Stimulated activated CD4-positive, alpha-beta T cell treated with anti-CD3 and anti-CD28 coated beads, Interleukin-1b, Interleukin-23, amount 100 ng/mL, for 1 hour (primary cell): ENCODE measurements around the gene CAGE1.
A peak's percentile ranks its signal among the peaks of the same experiment; 100 is the strongest.

Experiments used
- DNase-seq, 2 donors: peaks; one replicate each; pipeline ENCODE4 v3.0.0-alpha.2; 2020; ENCODE audit warnings: low read depth in 2 of 2

Gene CAGE1

DNA sequence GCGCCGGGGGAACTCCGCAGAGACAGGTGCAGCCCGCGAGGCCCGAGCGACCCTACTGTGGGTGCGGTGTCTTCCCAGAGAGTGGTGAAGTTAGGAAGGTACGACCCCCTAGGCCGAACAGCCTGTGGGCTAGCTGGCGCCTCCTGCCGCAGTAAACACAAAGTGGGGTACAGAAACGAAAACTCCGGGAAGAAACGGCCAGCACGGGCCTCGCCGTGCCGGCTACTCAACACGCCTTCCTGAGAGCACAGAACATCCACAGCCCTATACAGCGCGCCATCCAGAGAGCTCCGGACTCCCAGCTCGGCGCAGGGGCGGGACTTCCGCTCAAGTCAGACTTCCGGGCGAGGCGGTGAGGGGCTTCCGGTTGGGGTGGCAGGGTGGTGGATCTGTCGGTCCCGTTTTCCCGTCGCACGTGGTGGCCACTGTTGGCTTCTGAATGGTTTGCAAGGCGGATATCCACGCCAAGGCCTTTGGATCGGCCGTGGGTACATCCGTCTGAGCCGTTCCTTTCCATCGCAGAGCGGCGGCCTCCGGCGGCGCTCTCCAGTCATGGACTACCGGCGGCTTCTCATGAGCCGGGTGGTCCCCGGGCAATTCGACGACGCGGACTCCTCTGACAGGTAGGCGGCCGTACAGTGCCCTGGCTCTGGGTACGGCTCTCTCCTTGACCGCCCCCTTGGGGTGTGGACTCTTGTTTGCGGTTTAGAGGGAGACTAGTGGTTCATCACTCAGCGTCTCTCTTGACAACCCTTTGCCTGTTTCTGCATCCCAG lies at the start of gene CAGE1, which contains the start of gene RIOK1:
Gene CAGE1, minus strand, starts transcription at position 292 of the 775 bp plus-strand sequence. CDS start 2,569 bp downstream, outside the sequence.
Gene RIOK1, plus strand, starts transcription at position 358 of the 775 bp plus-strand sequence. Its CDS starts 195 bp downstream, at position 553.
- DNase-seq: peak; percentile 81 to 93

DNA sequence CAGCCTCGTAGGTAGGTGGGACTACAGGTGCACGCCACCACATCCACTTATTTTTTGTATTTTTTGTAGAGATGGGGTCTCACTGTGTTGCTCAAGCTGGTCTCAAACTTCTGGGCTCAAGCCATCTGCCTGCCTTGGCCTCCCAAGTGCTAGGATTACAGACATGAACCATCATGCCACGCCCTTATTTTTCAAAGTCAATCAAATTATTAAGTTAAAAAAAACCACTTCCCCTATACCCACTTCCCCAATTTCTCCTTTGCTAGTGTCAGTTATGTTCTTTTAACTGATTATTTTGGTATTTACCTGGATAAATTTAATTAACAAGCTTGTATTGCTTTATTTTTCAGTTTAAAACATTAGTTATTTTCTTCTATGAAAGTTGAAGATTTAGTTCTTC lies 49.7 kb upstream of the CAGE1 start:
- no peak for DNase-seq

DNA sequence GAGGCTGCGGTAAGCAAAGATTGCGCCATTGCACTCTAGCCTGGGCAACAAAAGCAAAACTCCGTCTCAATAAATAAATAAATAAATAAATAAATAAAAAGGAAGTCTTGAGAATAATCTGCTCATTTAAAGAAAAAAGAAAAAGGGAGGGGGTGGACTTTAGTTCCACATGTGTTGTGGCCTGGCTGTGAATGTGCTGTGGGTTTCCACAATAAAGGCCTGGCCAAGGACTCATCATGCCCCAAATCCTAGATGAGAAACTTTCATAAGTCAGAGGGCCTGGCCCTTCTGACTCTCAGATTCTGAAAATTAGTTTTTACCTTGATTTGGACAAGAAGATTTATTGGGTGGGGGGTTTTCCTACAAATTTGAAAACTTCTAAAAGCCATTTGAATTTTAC lies 48.5 kb upstream of the CAGE1 start:
- DNase-seq: no peak

DNA sequence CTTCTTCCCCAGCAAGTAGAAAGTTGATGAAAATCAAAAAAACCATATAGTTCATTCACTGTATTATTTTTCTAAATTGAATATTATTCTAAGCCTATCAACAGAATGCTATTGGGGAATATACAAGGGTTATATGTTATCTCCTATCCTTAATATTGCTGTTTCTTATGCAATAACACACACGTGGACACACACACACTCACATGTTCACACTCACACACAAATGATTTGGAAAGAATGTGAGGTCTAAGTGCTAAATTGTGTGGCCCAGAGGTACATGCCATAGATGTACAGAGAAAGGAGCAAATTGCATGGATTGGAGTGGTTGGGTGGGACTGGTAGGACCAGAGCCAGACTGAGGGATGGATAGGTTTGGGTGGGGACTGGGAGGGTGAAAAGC lies 45.1 kb upstream of the CAGE1 start:
- no peak for DNase-seq

DNA sequence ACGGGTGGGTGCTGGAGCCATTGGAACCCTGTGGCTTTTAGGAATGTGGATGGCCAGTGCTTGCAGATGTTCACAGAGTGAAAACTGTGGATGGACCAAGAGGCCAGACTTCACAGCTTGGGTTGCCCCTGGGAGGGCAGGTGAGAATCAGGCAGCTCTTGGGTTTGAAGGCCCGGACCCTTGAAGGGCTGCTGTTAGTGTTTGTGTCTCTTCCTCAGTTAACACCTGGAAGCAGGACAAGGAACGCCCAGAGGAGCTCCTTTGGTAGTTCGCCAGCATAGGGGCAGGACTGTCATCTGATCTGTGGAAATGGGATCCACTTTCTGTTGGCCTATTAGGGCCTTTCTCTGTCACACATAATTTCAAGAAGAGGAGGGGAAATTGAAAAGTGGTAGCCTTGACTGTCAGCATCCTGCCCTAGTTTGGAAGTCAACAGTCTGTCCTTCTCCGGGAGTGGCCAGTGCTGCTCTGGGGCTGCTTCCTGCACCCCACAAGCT lies 43.6 kb upstream of the CAGE1 start:
- no peak for DNase-seq

DNA sequence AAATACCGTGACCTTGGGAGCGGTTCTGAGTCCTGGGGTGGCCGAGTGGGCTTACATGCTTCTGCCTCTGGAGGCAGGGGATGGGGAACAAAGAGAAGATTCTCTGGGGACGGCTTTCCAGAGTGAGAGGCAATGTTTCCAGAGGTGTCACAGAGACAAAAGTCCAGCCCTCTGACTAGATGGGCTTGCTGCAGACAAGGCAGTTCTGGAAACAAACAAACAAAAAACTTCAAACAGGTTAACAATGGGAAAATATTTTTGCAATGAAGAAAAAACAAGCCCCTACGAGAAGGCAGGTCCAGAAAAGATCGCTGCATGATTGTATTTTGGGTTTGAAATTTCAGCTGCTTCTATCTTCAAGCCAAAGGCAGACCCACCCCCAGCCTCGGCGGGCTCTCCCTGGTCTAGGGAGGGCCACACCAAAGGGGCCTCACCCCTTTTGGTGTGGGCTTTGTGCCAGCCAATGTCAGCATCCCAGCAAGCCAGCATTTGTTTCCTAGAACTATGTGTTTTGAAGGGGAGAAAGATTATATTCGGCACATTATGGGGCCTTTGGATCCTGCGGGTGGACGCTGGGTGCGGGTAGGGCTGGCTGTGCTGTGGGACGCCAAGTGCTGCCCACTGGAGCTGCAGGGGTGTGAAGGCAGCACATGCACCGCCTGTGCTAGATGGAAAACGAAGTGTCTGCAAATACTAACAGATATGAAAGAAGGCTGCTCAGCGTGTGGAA lies 43.0 kb upstream of the CAGE1 start:
- no peak for DNase-seq

DNA sequence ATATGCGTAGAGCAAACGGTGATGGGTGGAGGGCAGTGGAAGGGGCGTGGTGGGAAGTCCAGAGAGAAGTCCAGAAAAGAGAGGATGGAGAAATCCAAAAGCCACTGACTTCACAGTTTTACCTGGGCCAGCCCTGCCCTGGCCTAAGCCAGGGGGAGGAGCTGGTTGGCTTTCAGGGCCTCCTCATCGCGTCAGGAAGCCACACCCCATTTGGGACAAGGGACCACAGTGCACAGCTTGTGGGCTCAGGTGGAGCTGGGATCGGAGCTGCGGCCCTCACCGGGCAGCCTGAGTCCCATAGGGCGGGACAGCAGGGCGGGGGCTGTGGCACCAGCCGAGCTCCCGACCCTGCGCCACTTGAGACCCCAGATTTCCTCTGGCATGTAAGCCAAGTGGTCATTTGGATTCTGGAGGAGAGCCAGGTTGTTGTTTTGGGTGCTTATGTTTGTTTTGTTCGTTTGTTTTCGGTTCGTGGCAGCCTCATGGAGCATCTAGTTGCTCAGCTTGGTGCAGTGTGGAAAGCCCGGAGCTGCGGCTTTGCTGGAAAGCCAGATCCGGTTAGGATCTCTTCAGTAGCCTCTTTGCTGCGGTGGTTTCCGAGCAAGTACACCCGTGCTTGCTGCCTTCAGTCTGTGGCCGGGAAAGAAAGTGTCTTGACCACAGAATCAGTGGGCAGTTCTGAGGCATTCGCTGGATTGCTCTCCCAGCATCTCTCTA lies 42.3 kb upstream of the CAGE1 start:
- no peak for DNase-seq

DNA sequence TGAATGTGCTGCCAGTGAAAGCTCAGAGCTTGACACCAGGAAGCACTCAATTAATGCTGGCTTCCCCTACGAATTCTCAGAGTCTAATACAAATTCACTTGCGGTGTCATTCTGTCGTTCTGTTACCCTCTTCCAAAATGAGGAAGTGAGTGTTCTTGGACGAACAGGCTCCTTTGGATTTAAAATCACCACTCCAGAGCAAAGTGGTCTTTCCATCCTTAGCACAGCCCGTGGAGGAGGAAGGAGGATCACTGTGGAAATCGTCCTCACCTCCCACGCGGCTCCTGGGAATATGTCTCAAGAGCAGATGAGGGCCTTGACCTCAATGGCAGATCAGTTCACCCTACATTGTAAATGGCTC lies 41.8 kb upstream of the CAGE1 start:
- DNase-seq: no peak

DNA sequence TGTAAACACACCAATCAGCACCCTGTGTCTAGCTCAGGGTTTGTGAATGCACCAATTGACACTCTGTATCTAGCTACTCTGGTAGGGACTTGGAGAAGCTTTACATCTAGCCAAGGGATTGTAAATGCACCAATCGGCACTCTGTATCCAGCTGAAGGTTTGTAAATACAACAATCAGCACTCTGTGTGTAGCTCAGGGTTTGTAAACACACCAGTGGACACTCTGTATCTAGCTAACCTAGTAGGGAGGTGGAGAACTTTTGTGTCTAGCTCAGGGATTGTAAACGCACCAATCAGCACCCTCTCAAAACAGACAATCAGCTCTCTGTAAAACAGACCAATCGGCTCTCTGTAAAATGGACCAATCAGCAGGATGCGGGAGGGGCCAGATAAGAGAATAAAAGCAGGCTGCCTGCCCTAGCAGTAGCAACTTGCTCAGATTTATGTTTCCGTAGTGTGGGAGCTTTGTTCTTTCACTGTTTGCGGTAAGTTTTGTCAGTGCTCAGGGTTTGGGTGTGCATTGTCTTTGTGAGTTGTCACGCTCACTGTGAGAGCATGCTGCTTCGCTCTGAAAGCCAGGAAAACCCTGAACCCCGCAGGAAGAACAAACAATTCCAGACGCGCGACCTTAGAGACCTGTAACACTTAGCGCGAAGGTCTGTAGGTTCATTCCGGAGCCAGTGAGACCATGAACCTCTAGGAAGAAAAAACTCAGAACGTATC lies 37.1 kb upstream of the CAGE1 start:
- DNase-seq: no peak

DNA sequence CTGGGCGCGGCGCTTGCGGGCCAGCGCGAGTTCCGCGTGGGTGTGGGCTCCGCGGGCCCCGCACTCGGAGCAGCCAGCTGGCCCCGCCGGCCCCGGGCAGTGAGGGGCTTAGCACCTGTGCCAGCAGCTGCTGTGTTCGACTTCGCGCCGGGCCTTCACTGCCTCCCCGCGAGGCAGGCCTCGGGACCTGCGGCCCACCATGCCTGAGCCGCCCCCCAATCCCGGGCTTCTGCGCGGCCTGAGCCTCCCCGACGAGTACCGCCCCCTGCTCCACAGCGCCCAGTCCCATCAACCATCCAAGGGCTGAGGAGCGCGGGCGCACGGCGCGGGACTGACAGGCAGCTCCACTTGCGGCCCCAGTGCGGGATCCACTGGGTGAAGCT lies 36.3 kb upstream of the CAGE1 start:
- DNase-seq: no peak

DNA sequence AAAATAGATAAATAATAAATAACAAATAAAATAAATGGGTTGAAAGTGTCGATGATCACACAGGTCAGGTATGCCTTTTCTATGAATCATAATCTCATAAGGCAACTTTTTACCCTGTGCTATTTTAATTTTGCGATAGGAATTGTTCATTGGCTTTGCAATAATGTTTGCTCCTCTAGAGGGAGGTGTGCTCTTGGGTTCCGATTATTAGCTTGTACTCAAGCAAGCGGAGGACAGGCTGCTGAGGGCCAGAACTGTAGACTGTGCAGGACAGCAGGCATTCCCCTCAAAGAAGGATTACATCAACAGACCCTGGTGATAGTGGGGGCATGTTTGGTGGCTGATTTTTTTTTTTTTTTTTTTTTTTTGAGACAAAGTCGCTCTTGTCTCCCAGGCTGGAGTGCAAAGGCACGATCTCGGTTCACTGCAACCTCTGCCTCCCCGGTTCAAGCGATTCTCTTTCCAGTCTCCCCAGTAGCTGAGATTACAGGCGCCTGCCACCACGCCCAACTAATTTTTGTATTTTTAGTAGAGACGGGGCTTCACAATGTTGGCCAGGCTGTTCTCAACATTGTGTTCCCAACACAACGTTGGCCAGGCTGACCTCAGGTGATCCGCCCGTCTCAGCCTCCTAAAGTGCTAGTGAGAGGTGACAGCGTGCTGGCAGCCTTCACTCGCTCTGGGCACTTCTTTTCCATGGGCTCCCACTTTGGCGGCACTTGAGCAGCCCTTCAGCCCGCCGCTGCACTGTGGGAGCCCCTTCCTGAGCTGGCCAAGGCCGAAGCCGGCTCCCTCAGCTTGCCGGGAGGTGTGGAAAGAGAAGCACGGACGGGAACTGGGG lies 35.6 kb upstream of the CAGE1 start:
- no peak for DNase-seq

DNA sequence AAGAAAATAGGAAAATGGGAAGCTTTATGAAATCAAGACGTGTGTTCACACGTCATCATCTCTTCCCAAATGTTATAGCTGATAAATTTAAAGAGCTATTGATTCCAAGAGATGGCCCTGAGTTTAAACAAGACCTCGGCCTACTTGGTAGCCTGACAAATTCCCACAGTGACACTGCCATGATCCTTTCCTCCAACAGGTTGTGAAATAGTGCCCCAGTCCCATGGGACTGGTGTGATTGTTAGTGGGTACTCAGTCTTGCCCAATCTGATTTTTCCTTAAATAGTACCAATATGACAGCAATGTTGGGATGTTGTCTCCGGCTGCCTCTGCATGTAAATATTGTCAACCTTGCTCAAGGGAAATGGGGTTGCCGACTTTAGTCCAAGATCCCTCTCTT lies 34.5 kb upstream of the CAGE1 start:
- no peak for DNase-seq

DNA sequence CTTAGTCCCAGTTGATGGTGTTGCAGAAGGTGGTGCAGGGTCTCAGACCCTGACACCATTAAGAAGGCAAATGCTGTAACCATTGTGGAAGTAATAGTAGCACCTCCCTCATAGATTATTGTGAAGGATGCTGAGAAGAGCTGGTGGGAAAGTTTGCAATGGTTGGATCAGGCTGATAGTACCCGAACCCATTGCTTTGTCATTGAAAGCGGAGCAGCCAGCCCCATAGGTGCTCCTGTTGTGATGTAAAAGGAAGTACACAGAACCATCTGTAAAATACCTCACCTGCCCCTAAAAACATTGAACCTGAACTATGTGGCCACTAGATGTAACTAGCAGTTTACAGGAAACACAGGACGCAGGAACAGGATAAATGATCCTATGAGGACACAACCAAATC lies 31.5 kb upstream of the CAGE1 start:
- no peak for DNase-seq

DNA sequence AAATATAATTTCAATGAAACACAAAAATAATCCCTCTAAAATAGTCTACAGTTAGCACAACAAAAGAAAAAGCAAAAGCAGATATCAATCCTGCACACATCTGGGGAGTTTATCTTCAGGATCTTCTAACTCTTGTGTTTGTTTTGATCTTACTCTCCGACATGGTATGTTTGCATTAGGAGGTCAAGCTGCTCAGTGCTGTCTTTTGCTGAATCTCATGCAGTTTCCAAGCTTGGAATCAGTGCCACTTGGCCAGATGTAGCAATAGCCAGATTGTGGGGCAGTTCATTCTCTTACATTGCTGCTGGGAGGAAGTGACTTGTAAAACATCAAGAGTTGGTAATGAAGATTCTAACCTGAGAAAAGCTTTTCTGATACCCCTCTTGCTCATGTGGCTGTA lies 29.5 kb upstream of the CAGE1 start:
- no peak for DNase-seq

DNA sequence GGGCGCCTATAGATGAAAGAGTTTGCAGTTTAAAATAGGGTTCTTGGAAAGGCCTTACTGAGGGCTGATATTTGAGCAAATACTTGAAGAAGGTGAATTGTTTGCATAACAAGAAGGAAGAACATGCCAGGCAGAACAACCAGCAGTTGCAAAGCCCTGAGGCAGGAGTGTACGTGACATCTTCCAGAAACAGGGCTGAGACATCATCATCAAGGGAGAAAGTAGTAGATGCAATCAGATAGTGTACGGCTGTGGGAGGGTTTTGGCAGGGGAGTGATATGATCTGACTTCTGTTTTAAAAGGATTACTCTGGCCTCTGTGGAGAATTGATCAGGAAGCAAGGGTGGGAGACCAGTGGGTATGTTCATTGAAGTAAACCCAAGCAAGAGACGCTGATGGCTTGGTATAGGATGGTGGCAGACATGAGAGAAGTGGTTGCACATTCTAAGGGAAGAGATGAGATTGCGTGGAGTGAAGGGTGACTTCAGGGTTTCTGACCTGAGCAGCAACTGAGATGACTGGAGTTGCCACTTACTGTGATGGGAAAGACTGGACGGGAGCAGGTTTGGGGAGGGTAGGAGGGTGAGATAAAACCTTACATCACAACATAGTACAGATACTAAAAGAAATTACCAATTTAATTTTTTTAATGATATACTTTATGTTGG lies 28.8 kb upstream of the CAGE1 start:
- DNase-seq: no peak

DNA sequence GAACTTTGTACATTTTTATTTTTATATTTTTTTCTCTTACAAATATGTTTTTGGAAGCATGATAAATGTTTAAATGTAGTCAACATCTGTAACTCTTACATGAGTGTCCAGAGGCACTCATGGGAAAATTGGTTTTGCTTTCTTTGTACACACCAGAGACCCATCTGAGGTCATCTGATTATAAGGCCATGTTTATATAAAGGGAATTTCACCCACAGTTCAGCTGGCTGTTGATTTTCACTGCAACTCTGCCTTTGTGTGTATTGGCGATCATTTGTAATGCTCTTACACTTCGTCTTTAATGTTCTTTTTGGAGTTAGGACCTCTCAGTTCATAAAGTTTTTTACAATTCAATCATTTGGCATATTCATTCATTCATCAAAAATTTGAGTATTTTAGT lies 28.1 kb upstream of the CAGE1 start:
- DNase-seq: no peak

DNA sequence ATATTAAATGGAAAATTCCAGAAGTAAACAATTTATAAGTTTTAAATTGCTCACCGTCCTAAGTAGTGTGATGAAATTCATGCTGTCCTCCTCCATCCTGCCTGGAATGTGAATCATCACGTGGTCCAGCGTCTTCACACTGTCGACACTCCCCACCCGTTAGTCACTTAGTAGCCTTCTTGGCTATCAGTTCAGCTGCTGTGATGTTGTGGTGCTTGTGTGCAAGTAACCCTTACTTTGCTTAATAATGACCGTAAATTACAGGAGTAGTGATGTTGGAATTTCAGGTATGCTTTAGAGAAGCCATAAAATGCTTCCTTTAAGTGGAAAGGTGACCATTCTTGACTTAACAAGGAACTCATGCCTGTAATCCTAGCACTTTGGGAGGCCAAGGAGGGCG lies 25.3 kb upstream of the CAGE1 start:
- DNase-seq: no peak

DNA sequence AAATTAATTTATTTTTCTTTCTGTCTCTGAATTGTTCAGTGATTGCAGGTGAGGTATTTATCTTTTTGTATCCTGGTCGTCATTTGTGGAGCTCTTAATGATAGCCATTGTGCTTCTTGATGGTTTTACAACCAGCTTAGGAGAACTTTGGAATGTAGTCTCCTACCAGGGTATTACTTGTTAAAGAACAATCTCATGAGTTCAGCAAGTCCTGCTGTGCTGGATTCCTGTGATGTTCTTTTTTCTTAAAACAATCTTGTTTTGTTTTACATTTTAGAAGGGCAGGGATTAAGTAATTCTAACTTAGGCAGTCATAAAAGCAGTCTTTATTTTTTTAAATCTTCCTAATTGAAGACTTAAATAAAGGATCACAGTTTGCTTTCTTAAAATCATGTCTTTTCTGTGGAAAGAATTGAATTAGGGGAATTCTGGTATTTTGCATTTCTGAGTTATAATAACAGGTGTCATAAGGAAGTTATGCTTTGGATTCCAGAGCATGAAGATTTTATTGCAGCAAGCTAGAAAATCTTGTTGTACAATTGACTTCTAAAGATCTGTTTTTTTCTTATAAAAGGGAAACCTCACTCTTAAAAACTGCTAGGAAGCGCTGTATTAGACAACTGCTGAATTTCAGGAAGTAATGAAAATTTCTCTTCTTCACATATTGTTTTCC lies 23.7 kb upstream of the CAGE1 start:
- DNase-seq: no peak

DNA sequence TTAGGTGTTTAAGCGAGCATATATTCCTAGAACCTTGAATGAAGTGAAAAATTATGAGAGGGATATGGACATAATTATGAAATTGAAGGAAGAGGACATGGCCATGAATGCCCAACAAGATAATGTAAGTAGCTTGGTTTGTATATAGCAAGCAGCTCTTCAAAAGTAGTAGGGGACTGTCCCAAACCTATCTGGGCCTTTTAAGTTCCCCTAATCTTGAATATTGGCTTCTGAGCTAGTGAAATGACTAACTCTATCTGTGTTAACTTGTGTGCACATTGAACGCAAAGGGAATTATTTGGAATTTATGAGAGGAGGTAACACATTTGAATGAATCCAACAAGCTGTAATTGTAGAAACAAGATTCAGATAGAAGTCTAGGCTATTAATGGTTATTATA lies 21.8 kb upstream of the CAGE1 start:
- no peak for DNase-seq

DNA sequence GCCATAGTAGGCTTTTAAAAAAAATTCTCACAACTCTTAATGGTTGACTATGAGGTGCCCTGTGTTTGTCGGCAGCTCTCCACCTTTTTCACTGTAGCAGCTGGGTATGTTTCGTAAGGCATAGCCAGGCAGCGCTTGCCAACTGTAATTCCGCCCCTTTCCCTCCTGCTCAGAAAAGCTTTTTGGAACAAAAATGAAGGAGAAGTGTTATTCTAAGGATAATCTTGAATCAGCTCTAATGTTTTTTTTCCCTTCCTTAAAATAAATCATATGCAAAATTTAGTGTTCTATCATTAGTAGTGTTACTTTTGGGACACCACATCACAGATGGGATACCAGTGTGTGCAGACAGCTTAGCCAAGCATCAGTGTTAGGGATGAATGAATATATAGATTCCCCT lies 21.3 kb upstream of the CAGE1 start:
- DNase-seq: no peak
